Prostate gland (tissue), 2 donors: ENCODE data around the gene PDE11A.

Source experiments
- CTCF ChIP-seq, 4 experiments: fragments of 200-600 bp in 2 of 4; fragments of 450-650 bp in 2 of 4; sonication (generic) in 2 of 4; IDR thresholded peaks; 1 replicate in 3 of 4; 2 replicates in 1 of 4; pipeline ENCODE4 v1.5.1; 2016 to 2019; ENCODE audit warnings: antibody characterized with exemption in 4 of 4, mild to moderate bottlenecking in 2 of 4, moderate library complexity in 2 of 4
- POLR2AphosphoS5 ChIP-seq: sonication (generic); formaldehyde crosslinking; IDR thresholded peaks from one replicate; pipeline ENCODE4 v1.6.1; 2017; ENCODE audit warnings: antibody characterized with exemption

GRCh38 chr2:177738461-177739235, 333.9 kb downstream of the PDE11A start:
- no peak for TF ChIP-seq POLR2AphosphoS5
- TF ChIP-seq CTCF (IDR thresholded peaks at IDR 0.05) = no peak
